A549 treated with RU486 at 1 μM for 4 hours (cell line): ENCODE measurements around the gene TFR2. TPM values are rescaled to one million over a fixed set of nuclear protein-coding genes. Genes with fewer than 3 reads are reported as not detected.

ENCODE experiments used
- total RNA-seq: library from RNA; stranded (reverse); fragments of 200-300 nt; extraction: Qiagen RNA extraction; gene quantifications from 5 replicates; pipeline ENCODE4 v1.2.3, GENCODE V29; 2022; ENCODE audit warnings: low read depth

TFR2 gene
- total RNA-seq = 2.0 to 3.3 TPM (median 3.0 TPM) in 5 replicates

DNA sequence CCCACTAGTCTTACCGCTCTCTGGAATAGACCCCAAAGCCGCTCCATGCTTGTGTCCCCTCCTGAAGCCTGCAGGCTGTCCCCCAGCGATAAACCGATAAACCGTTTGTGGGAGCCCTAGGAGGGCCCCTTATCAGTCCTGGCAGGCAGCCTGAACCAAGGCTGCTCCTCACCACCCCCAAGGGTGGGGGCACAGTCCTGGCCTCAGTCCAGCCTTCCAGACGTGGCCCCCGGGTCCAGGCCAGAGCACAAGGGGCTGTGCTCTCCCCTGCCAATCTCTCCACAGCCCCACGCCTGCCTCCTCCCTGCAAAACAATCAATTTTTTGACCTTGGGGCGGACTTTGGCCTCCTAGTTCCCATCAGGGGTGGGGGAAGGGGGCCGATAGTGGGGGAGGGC, at the start of gene TFR2:
TSS of gene TFR2 (minus strand) at position 90 of the 397 bp plus-strand sequence. CDS start at position 47, 43 bp downstream.

DNA sequence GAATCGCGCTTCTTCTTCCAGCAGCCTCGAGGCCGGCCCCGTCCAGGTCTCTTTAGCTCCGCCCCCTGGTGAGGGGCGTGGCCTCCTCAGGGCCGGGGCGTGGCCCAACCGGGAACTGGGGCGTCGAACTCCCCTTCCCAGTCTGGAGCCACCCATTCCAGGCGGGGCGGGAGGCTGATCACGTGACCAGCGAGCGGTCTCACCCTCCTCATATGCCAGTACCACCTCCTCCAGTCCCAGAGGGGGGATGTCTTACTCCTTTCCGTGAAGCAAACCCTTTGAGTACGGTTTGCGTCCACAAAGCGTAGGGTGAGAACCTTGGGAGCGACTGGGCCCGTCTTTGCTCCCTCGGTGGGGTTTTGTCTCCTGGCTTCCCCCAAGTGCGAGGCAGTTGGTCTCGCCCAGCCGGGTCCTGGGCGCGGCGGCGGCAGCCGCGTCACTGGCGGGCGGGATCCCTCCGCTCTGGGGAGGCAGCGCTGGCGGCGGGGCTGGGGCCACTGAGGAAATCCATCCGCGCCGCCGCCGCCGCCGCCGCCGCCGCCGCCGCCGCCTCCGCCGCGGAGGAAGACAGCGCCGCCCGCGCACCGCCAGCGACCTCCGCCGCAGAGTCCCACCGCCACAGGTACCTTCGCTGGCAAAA, 32.1 kb upstream of the TFR2 start, which contains the start of gene GNB2:
TSS of gene GNB2 (plus strand) at position 439 of the 640 bp plus-strand sequence. CDS start 2,526 bp downstream, outside the sequence.

DNA sequence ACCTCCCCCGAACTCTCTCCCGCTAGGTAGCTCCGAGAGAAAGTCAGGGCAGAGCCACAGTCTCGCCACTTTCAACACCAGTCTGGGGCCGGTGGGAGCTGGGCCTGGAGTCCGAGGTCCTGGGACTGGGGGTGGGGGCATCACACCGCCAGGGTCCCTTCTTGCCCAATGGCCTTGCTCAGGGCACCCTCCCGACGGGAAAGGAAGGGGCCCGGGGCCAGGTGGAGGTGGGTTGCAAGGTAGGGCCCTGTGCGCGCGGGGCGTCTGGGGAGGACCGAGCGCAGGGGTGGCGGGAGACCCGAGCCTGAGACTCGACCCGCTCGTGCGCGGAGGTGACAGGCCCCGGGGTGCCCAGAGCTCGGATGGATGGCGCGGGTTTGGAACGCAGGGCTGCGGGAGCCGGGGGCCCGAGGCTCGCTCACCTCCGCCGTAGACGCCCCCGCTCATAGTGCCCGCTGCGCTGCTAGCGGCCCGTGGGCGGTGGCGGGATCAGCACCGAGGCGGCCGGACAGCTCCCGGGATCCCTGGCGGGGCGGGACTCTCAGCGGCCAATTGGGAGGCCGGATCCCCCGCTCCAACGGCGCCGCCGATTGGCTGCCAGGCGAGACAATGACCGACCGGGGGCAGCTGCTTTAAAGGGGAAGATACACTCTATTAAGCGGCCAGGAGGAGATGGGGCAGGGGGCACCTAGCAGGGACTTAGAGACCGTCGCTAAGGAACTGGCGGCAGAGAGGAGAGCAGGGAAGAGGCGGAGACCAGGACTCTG, 14.7 kb upstream of the TFR2 start, which contains the start of gene ACTL6B:
TSS of gene ACTL6B (minus strand) at position 541 of the 767 bp plus-strand sequence. CDS start at position 447, 94 bp downstream.

DNA sequence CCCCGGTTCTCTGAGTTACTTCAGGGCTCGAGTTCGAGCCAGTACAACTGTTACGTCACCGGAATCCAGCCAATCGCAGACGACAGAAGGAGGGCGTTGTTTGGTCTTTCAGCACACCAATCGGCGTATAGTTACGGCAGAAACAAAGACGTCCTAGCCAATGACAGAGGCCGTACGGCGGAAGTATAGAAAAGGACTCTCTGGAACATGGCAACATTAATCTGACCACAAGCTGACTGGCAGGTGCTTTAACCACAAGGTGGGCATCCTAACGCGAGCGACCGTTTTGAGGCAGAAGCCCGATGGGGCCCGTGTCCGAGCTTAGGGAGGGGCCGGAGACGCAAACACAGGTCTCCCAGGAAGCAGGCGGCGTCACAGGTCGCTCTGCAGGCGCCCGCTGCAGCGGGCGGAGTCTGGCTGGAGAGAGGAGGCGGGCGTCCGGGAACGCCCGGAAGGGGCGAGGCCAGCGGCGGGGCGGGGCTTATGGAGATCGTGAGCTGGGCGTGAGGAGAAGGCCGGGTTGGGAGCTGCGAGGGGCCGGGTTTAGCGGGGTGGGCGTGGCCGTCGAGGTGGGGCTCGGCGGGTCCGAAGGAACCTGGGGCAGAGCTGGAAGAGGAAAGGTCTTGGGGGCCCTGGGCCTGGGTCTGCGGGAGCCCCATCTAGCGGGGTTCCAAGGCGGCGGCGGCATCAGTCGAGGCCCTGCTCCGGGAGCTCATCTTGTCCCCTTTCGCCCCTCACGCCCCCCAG, 29.2 kb downstream of the TFR2 start, which contains the start of gene MOSPD3:
TSS of gene MOSPD3 (plus strand) at position 558 of the 747 bp plus-strand sequence. CDS start 252 bp downstream, outside the sequence.

GRCh38 chr7:100586266-100587025, 54.9 kb downstream of the TFR2 start, which contains the start of gene FBXO24:
FBXO24 (plus strand) TSS chr7:100586328; CDS start chr7:100586626, 298 bp downstream.

GRCh38 chr7:100585511-100586265, 55.7 kb downstream of the TFR2 start, which contains the start of gene LRCH4:
LRCH4 (minus strand) TSS chr7:100586129; CDS start chr7:100586100, 29 bp downstream.

DNA sequence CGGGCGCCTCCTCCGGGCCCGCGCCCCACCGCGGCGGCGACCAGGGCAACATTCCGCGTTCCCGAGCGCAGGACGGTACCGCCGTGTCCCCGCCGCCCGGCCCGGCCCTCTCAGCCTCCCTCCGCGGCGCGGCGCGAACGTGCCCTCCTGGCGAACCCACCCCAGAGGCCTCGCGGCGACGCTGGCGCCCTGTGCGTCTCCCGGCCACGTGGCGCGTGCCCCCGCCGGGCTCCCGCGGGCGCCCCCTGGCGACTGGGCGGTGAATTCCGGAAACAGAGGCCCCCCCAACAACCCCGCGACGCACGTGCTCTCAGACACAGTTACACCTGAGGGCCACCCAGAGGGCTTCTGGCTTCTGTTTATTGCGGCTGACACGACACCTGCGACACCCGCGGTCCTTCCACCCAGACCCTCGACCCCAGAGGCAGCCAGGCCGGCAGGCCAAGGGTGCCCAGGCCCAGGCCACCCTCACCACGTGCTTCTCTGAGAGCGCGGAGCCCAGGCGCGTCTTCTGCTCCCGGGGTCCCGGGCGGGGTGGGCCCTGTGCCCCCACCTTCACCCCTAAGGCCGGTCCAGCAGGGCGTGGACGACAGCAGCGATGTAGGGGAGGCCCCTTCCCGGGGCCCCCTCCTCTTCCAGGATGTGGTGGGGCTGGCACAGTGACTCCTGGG, 67.5 kb downstream of the TFR2 start, which contains the start of gene SAP25:
TSS of gene SAP25 (minus strand) at position 210 of the 671 bp plus-strand sequence. CDS start at position 52, 158 bp downstream.

Other genes starting within 250 kb of the TFR2 start
- 0.85 to 2.2 TPM (median 1.3 TPM) in 5 replicates for gene ZCWPW1, start 212.8 kb downstream of the TFR2 start, total RNA-seq
- gene MEPCE, start 211.7 kb downstream of the TFR2 start, total RNA-seq = 37.3 to 48.6 TPM (median 43.9 TPM) in 5 replicates
- 34.7 to 61.6 TPM (median 57.5 TPM) in 5 replicates for gene PPP1R35, start 205.1 kb downstream of the TFR2 start, total RNA-seq
- 0.21 to 0.98 TPM (median 0.66 TPM) in 5 replicates for gene SPACDR, start 177.3 kb downstream of the TFR2 start, total RNA-seq
- gene TSC22D4, start 162.3 kb downstream of the TFR2 start, total RNA-seq = 27.2 to 39.5 TPM (median 29.3 TPM) in 5 replicates
- 0.64 to 1.6 TPM (median 1.2 TPM) in 5 replicates for gene NYAP1, start 157.6 kb downstream of the TFR2 start, total RNA-seq
- gene AGFG2, start 102.3 kb downstream of the TFR2 start, total RNA-seq = 9.7 to 15.0 TPM (median 14.0 TPM) in 5 replicates
- 0.42 to 0.76 TPM (median 0.55 TPM) in 3 of 5 replicates, not detected in the others for gene SAP25, start 67.7 kb downstream of the TFR2 start, total RNA-seq
- gene LRCH4, start 55.4 kb downstream of the TFR2 start, total RNA-seq = 8.9 to 16.3 TPM (median 13.9 TPM) in 5 replicates
- 0.21 to 0.27 TPM (median 0.27 TPM) in 3 of 5 replicates, not detected in the others for gene FBXO24, start 55.2 kb downstream of the TFR2 start, total RNA-seq
- gene PCOLCE, start 39.2 kb downstream of the TFR2 start, total RNA-seq = 6.7 to 10.7 TPM (median 9.0 TPM) in 5 replicates
- 14.6 to 22.8 TPM (median 18.4 TPM) in 5 replicates for gene MOSPD3, start 29.0 kb downstream of the TFR2 start, total RNA-seq
- gene ACTL6B, start 14.9 kb upstream of the TFR2 start, total RNA-seq = not detected in 5 replicates
- 163 to 268 TPM (median 240 TPM) in 5 replicates for gene GNB2, start 32.2 kb upstream of the TFR2 start, total RNA-seq
- gene GIGYF1, start 52.7 kb upstream of the TFR2 start, total RNA-seq = 13.1 to 21.3 TPM (median 18.9 TPM) in 5 replicates
- 77.8 to 102 TPM (median 101 TPM) in 5 replicates for gene POP7, start 64.6 kb upstream of the TFR2 start, total RNA-seq
- 0.07 to 0.23 TPM in 2 of 5 replicates, not detected in the others for gene EPO, start 78.9 kb upstream of the TFR2 start, total RNA-seq
- not detected in 5 replicates for gene ZAN, start 92.0 kb upstream of the TFR2 start, total RNA-seq
- gene EPHB4, start 186.0 kb upstream of the TFR2 start, total RNA-seq = 36.4 to 45.6 TPM (median 43.7 TPM) in 5 replicates
- 11.0 to 15.9 TPM (median 13.4 TPM) in 5 replicates for gene SLC12A9, start 211.2 kb upstream of the TFR2 start, total RNA-seq
- 40.0 to 57.6 TPM (median 56.1 TPM) in 5 replicates for gene TRIP6, start 225.8 kb upstream of the TFR2 start, total RNA-seq
- 117 to 160 TPM (median 136 TPM) in 5 replicates for gene SRRT, start 233.6 kb upstream of the TFR2 start, total RNA-seq
- gene UFSP1, start 248.2 kb upstream of the TFR2 start, total RNA-seq = 3.5 to 7.4 TPM (median 5.7 TPM) in 5 replicates